SJCRH30 (cell line): ENCODE measurements around the gene NCAPG2. TPM values are rescaled to one million over a fixed set of nuclear protein-coding genes. Genes with fewer than 3 reads are reported as not detected.

ENCODE experiments used
- DNase-seq, 2 experiments: peaks; one replicate each; pipeline ENCODE4 v3.0.0-alpha.2; 2015 to 2020
- H3K27ac ChIP-seq: fragments of 250-450 bp; sonication (Bioruptor Pico); 2 replicates; pipeline ENCODE4 v1.5.1; 2020; ENCODE audit warnings: mild to moderate bottlenecking, moderate library complexity
- H3K27me3 ChIP-seq: fragments of 250-450 bp; sonication (Bioruptor Pico); 2 replicates; pipeline ENCODE4 v1.5.1; 2020; ENCODE audit warnings: mild to moderate bottlenecking, moderate library complexity
- H3K36me3 ChIP-seq: fragments of 250-450 bp; sonication (Bioruptor Pico); 2 replicates; pipeline ENCODE4 v1.5.1; 2020; ENCODE audit warnings: mild to moderate bottlenecking, moderate library complexity
- H3K4me1 ChIP-seq: fragments of 250-450 bp; sonication (Bioruptor Pico); 2 replicates; pipeline ENCODE4 v1.5.1; 2020; ENCODE audit warnings: mild to moderate bottlenecking, moderate library complexity
- H3K4me3 ChIP-seq: fragments of 250-450 bp; sonication (Bioruptor Pico); 2 replicates; pipeline ENCODE4 v1.5.1; 2020; ENCODE audit warnings: mild to moderate bottlenecking, moderate library complexity
- H3K9me3 ChIP-seq: fragments of 250-450 bp; sonication (Bioruptor Pico); replicated peaks from 2 replicates; pipeline ENCODE4 v1.5.1; 2020; ENCODE audit warnings: mild to moderate bottlenecking, moderate library complexity
- total RNA-seq: library from RNA; depleted of rRNA; stranded (reverse); fragments of >200 nt; shearing (Covaris generic); gene quantifications from 2 replicates; pipeline ENCODE4 v1.2.3, GENCODE V29; 2014

NCAPG2 gene
- total RNA-seq, 1 experiment from 2014 or later, result 91.9 TPM

DNA sequence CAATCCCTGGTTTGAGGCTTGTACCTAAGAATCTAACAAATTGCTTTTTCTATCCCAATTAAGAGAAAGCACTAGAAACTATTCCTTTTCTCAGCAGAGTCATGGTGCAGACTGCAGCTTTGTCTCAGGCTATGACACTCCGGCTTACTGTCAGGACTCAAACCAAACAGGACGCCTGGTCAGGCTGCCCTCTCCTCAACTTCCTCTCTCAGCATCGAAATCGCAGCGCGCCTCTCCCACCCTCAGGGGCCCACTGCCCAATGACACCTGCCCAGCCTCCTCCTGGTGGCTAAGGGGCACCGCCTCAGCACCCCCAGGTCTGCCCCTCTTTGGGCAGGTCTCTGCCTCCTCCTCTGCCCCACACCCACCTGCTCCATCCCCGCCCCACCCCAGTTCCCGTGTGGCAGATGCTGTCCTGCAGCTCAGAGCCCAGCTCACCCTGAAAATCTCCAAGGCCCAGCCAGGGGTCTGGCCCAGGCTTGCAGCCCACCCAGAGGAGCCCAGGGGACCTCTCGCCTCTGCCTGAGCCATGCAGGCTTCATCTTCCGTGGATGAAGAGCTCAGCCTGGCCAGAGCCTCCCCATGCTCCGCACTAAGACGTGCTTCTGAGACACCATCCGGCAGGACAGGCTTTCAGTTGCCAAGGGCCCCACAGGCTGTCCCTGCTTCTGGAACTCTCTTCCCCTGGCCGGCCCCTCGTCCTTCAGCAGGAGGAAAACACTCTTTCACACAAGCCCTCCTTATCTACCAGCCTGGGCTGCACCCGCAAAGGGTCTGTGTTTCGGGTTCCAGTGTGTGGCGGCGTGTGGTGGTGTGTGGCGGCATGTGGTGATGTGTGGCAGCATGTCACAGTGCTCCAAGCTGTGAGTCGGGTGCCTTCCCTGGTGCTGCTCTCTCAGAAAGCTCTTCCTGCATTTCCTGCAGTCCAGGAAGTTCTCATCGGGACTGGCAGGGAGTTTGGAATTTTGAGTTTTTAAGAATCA lies 100.5 kb downstream of the NCAPG2 start:
- H3K9me3 ChIP-seq, result no peaks in the 10 kb centered on the region
- H3K4me3 ChIP-seq, result no peak overlapping the region
- no peaks in the 10 kb centered on the region for H3K4me1 ChIP-seq
- H3K27me3 ChIP-seq, result no peaks in the 10 kb centered on the region
- peaks cover 19% of the 10 kb centered on the region for H3K36me3 ChIP-seq
- H3K27ac ChIP-seq, result no peak overlapping the region
- DNase-seq, result no peak

DNA sequence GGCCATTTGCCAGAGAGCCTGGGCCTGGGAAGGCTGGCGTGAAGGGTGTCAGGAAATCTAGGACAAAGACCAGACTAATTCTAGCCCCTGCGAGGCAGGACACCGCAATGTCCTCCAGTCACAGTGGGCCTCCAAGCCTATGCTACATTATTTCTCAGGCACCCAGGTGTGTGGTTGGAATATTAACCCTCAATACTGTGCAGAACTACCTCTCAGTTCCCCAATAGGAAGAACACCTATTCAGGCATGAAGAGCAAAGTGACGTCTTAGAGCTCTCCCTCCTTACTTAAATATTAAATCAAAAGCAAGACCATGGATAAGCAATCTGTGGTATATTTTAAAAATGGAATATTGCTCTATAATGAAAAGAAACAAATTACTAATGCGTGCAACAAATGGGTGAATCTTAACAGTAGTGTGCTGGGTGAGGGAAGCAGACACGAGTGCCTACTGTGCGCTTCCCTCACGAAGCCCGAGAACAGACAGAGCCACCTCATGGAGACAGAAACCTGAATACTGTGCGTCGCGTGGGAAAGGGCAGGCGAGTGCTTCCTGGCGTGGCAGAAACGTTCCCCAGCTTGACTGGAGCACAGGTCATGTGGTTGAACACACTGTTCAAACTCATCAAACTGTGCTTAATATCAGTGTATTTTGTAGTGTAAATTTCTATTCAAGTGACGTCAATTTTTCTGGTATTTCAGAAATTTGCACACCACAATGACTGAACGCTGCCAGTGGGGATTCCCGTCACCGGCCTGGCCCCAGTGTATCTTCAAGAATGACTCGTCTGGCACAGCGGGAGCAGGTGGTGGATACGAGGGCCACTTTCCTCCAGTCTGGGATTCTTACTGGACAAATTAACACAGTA lies 101.5 kb downstream of the NCAPG2 start:
- no peak for DNase-seq
- Histone ChIP-seq H3K36me3 (peaks cover 12% of the 10 kb centered on the region), H3K4me3 (no peak overlapping the region), H3K27ac (no peak overlapping the region), H3K4me1 (no peaks in the 10 kb centered on the region), H3K9me3 (no peaks in the 10 kb centered on the region), H3K27me3 (no peaks in the 10 kb centered on the region)

DNA sequence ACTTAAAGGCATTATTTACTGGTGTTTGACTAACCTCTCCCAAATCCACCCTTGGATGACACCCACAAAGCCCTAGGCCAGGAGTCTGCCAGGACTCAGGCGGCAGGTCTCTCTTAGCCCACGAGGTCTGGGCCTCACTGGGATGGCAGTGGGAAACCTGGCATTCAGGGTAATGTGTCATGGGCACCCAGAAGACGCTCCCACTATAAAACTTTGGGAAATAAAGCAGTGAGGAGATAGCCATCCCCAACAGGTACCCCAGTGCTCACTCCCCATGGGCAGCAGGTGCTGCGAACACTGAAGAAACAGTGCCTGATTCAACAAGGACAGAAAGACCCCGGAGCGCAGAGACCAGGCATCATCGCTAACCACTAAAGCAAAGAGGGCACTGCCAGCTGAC lies 102.6 kb downstream of the NCAPG2 start:
- no peak for DNase-seq
- Histone ChIP-seq H3K27ac (no peak overlapping the region), H3K27me3 (no peaks in the 10 kb centered on the region), H3K4me1 (no peaks in the 10 kb centered on the region), H3K4me3 (no peak overlapping the region), H3K36me3 (peaks cover 7% of the 10 kb centered on the region; the same call in 1 of the 2 replicates), H3K9me3 (no peaks in the 10 kb centered on the region)

DNA sequence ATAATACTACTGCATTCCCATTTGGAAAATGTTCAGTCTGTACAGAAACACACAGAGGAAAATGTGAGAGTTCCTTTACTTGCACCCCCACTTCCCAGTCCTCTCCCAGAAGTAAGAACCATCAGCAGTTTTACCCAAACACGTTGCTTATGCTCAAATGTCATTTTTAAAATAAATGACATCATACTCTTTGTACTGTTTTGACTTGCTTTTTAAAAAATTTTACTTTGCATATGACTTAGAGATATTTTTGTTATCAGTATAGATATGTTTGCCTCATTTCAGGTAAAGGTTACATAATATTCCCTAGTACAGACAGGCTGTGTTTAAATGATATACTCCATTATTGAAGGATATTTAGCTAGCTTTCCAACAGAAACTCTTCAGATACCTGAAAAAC lies 103.5 kb downstream of the NCAPG2 start:
- Histone ChIP-seq H3K27me3 (no peaks in the 10 kb centered on the region), H3K4me1 (no peaks in the 10 kb centered on the region), H3K4me3 (no peak overlapping the region), H3K9me3 (no peaks in the 10 kb centered on the region), H3K36me3 (no peaks in the 10 kb centered on the region; the same call in 1 of the 2 replicates), H3K27ac (no peak overlapping the region)
- DNase-seq, result no peak

DNA sequence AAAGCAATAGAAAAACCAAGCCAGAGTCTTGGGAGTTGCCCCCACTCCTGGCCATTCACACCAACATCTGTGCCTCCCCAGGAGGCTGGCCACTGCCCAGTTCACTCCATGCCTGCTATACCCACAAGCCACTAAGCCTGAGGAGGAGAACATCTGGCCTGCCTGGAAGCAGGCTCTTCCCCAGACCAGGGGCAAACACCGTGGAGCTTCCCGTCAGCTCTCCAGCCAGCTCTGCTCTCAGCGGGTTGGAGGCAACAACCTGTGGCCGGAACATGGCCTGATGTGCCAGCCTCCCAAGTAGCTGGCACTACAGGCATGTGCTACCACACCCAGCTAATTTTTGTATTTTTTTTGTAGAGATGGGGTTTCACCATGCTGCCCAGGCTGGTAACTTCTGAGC lies 107.9 kb downstream of the NCAPG2 start:
- Histone ChIP-seq H3K9me3 (no peaks in the 10 kb centered on the region), H3K27ac (no peak overlapping the region), H3K4me3 (no peak overlapping the region), H3K36me3 (no peaks in the 10 kb centered on the region), H3K4me1 (no peaks in the 10 kb centered on the region), H3K27me3 (no peaks in the 10 kb centered on the region)
- no peak for DNase-seq

DNA sequence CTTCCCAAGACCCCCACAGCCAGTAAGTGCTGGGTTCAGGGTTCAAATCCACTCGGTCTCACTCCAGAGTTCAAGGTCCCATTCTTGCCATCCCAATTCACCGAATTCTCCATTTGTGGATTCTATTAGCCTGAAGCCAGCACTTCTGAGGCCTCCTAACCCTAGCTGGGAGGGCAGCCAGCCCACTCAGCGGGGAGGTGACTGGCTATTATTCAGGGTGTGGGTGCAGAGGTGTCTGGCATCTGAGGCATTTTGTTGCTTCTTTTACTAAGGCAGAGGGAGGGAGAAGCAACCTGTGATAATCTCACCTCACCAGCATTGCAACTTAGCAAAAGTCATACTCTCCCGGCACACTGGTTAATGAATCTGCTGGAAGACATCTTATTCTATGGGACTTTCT lies 108.3 kb downstream of the NCAPG2 start:
- DNase-seq, result no peak

DNA sequence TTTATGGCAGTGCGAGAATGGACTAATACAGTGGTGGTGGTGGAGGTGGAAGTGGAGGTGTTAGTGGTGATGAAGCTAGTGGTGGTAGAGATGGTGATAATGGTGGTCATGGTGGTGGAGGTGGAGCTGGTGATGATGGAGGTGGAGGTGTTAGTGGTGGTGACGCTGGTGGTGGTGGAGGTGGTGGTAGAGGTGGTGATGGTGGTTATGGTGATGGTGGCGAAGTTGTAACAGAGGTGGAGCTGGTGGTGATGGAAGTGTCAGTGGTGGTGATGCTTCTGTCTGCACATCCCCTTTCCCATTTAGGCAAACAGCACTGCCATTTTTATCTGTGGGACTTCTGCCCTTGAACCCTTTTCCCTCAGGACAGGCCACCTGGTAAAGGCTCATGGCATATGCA lies 109.5 kb downstream of the NCAPG2 start:
- H3K9me3 ChIP-seq, result no peaks in the 10 kb centered on the region
- no peaks in the 10 kb centered on the region for H3K4me1 ChIP-seq
- no peaks in the 10 kb centered on the region for H3K36me3 ChIP-seq
- no peak overlapping the region for H3K4me3 ChIP-seq
- no peaks in the 10 kb centered on the region for H3K27me3 ChIP-seq
- no peak overlapping the region for H3K27ac ChIP-seq
- peak in 1 of 2 experiments; percentile 58 for DNase-seq

More for the DNA sequence above, 108.3 kb downstream of the NCAPG2 start:
- H3K27me3 ChIP-seq, result no peaks in the 10 kb centered on the region
- H3K4me1 ChIP-seq, result no peaks in the 10 kb centered on the region
- no peaks in the 10 kb centered on the region for H3K36me3 ChIP-seq
- H3K27ac ChIP-seq, result no peak overlapping the region
- no peak overlapping the region for H3K4me3 ChIP-seq
- no peaks in the 10 kb centered on the region for H3K9me3 ChIP-seq

DNA sequence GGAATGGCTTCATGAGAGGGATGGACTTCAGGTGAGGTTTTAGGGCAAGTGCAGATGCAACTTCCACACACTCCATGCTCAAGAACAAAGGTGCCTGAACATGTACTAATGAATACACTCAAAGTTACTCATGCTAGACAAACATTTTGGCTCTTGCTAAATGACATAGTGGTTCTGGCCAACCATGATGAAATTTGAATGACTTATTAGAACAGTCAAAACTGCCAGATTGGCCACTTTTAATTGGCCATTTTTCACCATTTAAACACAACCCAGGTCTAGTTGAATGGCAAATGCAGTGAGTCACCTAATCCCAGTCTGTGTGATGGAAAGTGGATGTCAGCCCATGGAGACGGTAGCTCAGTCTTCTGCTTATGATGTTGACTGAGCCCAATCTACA lies 112.1 kb downstream of the NCAPG2 start:
- Histone ChIP-seq H3K4me1 (no peaks in the 10 kb centered on the region), H3K27ac (no peak overlapping the region), H3K36me3 (no peaks in the 10 kb centered on the region), H3K9me3 (no peaks in the 10 kb centered on the region), H3K4me3 (no peak overlapping the region), H3K27me3 (no peaks in the 10 kb centered on the region)
- no peak for DNase-seq

DNA sequence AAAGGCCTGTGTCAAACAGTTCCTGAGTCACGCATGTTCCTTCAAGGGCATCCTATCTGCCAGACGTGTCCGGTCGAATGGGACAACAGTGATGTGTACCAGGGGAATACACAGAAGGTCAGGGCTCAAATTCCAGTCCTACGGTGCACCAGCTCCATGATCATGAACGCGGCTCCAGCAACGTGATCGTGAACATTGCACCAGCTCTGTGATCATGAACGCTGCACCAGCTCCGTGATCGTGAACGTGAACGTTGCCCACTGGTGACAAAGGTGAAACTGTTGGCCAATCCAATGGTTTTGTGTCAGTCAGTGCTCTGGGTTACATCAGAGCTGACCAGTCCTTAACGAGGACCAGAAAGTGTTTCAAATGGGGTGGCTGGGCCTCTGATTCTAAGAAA lies 112.7 kb downstream of the NCAPG2 start:
- DNase-seq, result no peak
- H3K36me3 ChIP-seq, result no peaks in the 10 kb centered on the region
- no peak overlapping the region for H3K4me3 ChIP-seq
- no peak overlapping the region for H3K27ac ChIP-seq
- H3K4me1 ChIP-seq, result no peaks in the 10 kb centered on the region
- no peaks in the 10 kb centered on the region for H3K9me3 ChIP-seq
- no peaks in the 10 kb centered on the region for H3K27me3 ChIP-seq

DNA sequence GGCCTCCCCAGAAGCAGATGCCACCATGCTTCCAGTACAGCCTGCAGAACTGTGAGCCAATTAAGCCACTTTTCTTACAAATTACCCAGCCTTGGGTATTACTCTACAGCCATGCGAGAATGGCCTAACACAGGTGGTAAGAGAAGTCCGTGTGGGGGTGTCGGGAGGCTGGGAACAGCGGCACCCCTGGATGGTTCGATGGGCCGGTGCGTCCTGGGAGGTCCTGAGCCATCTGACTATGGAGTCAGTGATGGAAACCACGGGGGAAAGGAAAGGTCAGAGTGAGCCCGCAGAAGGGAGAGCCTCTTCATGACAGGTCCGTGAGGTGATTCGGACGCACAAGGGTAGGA lies 114.4 kb downstream of the NCAPG2 start:
- Histone ChIP-seq H3K36me3 (no peaks in the 10 kb centered on the region), H3K4me1 (no peaks in the 10 kb centered on the region), H3K27ac (no peak overlapping the region), H3K27me3 (no peaks in the 10 kb centered on the region), H3K9me3 (no peaks in the 10 kb centered on the region), H3K4me3 (no peak overlapping the region)
- DNase-seq, result no peak

DNA sequence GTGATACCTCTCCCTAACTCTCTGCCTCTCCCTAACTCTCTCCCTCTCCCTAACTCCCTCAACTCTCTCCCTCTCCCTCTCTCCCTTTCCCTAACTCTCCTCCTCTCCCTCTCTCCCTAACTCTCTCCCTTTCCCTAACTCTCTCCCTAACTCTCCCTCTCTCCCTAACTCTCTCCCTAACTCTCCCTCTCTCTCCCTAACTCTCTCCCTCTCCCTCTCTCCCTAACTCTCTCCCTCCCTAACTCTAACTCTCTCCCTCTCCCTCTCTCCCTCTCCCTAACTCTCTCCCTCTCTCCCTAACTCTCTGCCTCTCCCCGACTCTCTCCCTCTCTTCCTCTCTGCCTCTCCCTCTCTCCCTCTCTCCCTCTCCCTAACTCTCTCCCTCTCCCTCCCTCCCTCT lies 115.0 kb downstream of the NCAPG2 start:
- Histone ChIP-seq H3K4me3 (no peak overlapping the region), H3K27ac (no peak overlapping the region), H3K36me3 (no peaks in the 10 kb centered on the region), H3K9me3 (no peaks in the 10 kb centered on the region), H3K27me3 (no peaks in the 10 kb centered on the region), H3K4me1 (no peaks in the 10 kb centered on the region)
- no peak for DNase-seq

DNA sequence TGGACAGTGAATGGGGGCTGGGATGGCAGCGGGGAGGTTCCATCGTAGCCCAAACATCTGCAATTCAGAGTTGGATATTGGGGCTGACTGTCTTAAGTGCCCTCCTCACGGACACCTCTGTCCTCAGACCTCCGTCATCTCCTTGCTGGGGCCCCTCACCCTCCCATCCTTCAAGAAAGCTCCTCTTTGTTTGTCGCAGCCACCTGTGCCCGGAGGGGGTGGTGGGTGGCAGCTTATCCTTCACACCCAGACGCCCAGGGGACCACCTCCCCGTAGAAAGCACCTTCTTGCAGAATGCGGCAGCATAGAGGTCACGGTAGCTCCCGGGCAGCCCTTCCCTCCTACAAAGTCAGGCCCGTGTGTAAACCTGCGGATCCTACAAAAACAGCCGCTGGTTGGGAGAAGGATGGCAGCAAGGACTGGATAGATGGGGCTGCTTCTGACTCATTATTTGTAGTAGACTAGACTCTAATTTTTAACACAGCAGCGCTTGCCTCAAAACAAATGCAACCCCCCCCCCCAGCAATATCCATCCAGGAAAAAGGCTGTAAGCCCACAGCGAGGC lies 115.6 kb downstream of the NCAPG2 start:
- H3K4me3 ChIP-seq, result no peak overlapping the region
- H3K9me3 ChIP-seq, result no peaks in the 10 kb centered on the region
- no peaks in the 10 kb centered on the region for H3K27me3 ChIP-seq
- H3K36me3 ChIP-seq, result no peaks in the 10 kb centered on the region
- H3K4me1 ChIP-seq, result no peaks in the 10 kb centered on the region
- no peak overlapping the region for H3K27ac ChIP-seq
- DNase-seq, result no peak

DNA sequence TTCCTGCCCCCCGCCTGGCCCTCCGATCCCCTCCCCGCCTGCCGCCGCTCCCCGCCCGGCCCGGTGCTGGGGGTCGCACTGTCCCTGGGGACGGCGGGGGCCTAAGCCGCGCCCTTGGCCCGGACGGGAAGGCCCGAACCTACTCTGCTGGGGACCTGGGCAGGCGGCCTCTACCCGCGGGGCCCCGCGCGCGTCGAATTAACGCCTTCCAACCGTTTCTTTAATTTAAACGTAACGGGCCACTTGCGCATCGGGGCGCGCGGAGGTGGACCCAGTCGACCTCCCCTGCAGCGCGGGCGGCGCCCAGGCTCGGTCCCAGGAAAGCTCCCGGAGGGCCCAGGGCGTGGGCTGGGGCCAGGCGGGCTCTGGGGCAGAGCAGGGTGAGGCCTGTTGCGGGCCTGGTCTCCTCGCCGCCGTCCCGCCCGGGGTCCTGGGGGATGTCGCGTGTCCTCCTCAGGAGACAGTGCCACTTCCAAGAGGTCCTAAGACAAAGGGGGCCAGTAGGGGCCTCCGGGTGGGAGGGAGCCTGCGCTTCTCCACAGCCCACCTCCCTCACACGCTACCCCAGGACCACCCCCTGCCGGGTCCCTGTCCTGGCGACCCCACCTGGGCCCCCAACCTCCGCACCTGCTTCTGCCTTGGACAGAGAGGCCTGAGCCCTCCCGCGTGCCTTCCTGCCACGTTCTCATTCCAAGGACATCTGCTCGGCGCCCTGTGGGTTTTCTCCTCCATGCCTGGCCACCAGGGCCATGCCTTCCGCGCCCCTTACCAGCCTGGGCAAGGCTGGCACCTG lies 116.3 kb downstream of the NCAPG2 start:
- Histone ChIP-seq H3K4me1 (no peaks in the 10 kb centered on the region), H3K4me3 (no peak overlapping the region), H3K27ac (no peak overlapping the region), H3K9me3 (no peaks in the 10 kb centered on the region), H3K27me3 (no peaks in the 10 kb centered on the region; the same call in 1 of the 2 replicates), H3K36me3 (no peaks in the 10 kb centered on the region)
- no peak for DNase-seq
